ENCODE data around the gene EFCAB6.

DNA sequence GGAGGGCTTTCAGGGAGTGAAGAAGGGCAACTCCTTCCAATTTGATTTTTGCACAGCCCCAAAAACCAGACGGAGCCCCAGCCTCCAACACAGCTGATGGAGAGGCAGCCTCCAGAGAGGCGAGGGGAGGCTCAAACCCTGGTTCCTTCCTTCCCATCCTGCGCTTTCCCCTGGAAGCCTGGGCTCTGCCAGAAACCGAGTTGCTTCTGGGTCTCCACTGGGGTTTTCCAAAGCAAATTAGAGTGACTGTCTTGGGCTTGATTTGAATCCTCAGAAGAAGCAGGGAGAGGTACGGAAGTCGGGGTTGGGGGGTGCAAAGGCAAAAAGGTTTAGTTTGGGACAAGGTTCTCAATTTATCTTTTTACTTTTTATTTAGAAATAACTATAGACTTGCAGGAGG is 271.1 kb downstream of the EFCAB6 start:
- TF ChIP-seq, protein P1, sequence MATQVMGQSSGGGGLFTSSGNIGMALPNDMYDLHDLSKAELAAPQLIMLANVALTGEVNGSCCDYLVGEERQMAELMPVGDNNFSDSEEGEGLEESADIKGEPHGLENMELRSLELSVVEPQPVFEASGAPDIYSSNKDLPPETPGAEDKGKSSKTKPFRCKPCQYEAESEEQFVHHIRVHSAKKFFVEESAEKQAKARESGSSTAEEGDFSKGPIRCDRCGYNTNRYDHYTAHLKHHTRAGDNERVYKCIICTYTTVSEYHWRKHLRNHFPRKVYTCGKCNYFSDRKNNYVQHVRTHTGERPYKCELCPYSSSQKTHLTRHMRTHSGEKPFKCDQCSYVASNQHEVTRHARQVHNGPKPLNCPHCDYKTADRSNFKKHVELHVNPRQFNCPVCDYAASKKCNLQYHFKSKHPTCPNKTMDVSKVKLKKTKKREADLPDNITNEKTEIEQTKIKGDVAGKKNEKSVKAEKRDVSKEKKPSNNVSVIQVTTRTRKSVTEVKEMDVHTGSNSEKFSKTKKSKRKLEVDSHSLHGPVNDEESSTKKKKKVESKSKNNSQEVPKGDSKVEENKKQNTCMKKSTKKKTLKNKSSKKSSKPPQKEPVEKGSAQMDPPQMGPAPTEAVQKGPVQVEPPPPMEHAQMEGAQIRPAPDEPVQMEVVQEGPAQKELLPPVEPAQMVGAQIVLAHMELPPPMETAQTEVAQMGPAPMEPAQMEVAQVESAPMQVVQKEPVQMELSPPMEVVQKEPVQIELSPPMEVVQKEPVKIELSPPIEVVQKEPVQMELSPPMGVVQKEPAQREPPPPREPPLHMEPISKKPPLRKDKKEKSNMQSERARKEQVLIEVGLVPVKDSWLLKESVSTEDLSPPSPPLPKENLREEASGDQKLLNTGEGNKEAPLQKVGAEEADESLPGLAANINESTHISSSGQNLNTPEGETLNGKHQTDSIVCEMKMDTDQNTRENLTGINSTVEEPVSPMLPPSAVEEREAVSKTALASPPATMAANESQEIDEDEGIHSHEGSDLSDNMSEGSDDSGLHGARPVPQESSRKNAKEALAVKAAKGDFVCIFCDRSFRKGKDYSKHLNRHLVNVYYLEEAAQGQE (IDR thresholded peaks at IDR 0.05; ENCODE audit: insufficient read depth in 1 of 2, low read depth in 2 of 2, low read length in 1 of 2), result no peak
- TF ChIP-seq, protein P2, sequence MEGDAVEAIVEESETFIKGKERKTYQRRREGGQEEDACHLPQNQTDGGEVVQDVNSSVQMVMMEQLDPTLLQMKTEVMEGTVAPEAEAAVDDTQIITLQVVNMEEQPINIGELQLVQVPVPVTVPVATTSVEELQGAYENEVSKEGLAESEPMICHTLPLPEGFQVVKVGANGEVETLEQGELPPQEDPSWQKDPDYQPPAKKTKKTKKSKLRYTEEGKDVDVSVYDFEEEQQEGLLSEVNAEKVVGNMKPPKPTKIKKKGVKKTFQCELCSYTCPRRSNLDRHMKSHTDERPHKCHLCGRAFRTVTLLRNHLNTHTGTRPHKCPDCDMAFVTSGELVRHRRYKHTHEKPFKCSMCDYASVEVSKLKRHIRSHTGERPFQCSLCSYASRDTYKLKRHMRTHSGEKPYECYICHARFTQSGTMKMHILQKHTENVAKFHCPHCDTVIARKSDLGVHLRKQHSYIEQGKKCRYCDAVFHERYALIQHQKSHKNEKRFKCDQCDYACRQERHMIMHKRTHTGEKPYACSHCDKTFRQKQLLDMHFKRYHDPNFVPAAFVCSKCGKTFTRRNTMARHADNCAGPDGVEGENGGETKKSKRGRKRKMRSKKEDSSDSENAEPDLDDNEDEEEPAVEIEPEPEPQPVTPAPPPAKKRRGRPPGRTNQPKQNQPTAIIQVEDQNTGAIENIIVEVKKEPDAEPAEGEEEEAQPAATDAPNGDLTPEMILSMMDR (IDR thresholded peaks at IDR 0.05), result no peak
- TF ChIP-seq POLR2AphosphoS5 (IDR thresholded peaks at IDR 0.05; ENCODE audit: low read depth, low read length), result no peak
